NCI-H345 (cell line): Measurements from ENCODE around the gene ARHGAP4.
A peak's percentile ranks its signal among the peaks of the same experiment; 100 is the strongest.

Experiments
- DNase-seq: peaks from one replicate; lab custom pipeline; 2025; lab: John Stamatoyannopoulos, UW

ARHGAP4 gene

GRCh38 chrX:153945956-153946943 lies 20.2 kb upstream of the ARHGAP4 start:
- DNase-seq: no peak

- DNase-seq: no peak
These were observed 18.7 kb upstream of the ARHGAP4 start for GRCh38 chrX:153944800-153945150.

GRCh38 chrX:153944140-153944799 lies 18.2 kb upstream of the ARHGAP4 start, which contains the start of gene RENBP:
Gene RENBP, minus strand, starts transcription at chrX:153944643. Its CDS starts 33 bp downstream, at chrX:153944610.
- peak; percentile 2 for DNase-seq

GRCh38 chrX:153941336-153942252 lies 15.5 kb upstream of the ARHGAP4 start:
- DNase-seq: no peak

- peak; percentile 45 for DNase-seq
These were observed 13.5 kb upstream of the ARHGAP4 start for GRCh38 chrX:153939573-153939972.

- DNase-seq: no peak
These were observed 12.2 kb upstream of the ARHGAP4 start for GRCh38 chrX:153938226-153938786.

- no peak for DNase-seq
These were observed 11.0 kb upstream of the ARHGAP4 start for GRCh38 chrX:153937056-153937455.

- no peak for DNase-seq
These were observed 9.3 kb upstream of the ARHGAP4 start for GRCh38 chrX:153935326-153935851.

- peak; percentile 82 for DNase-seq
These were observed 8.8 kb upstream of the ARHGAP4 start, which contains the start of gene NAA10 for GRCh38 chrX:153934762-153935325. Gene NAA10, minus strand, starts transcription at chrX:153935037. Its CDS starts 133 bp downstream, at chrX:153934904.

- DNase-seq: no peak
These were observed 8.2 kb upstream of the ARHGAP4 start for GRCh38 chrX:153934148-153934761.

GRCh38 chrX:153933748-153934147 lies 7.7 kb upstream of the ARHGAP4 start:
- no peak for DNase-seq

GRCh38 chrX:153932220-153932915 lies 6.3 kb upstream of the ARHGAP4 start:
- no peak for DNase-seq

GRCh38 chrX:153931748-153932147 lies 5.7 kb upstream of the ARHGAP4 start:
- no peak for DNase-seq

- DNase-seq: no peak
These were observed 5.1 kb upstream of the ARHGAP4 start for GRCh38 chrX:153931151-153931550.

- no peak for DNase-seq
These were observed 4.2 kb upstream of the ARHGAP4 start for GRCh38 chrX:153930011-153930910.

GRCh38 chrX:153929576-153929975 lies 3.5 kb upstream of the ARHGAP4 start:
- DNase-seq: no peak

- DNase-seq: no peak
These were observed 2.8 kb upstream of the ARHGAP4 start for GRCh38 chrX:153928846-153929245.

- peak; percentile 98 for DNase-seq
These were observed 2.1 kb upstream of the ARHGAP4 start for GRCh38 chrX:153927922-153928760.
